ENCODE measurements around the gene ATF6B. TPM values are rescaled to one million over a fixed set of nuclear protein-coding genes. Genes with fewer than 3 reads are reported as not detected.
"Not testable (repeated sequence)": the region's sequence is repeated elsewhere in the genome, so short reads cannot be mapped to it uniquely, and the experiment has no call there.

The ATF6B gene
- total RNA-seq, 1 donor from 2014 or later: 125 TPM

- intact Hi-C loops (cut with micrococcal nuclease): no loop called here
Measured at GRCh38 chr6:32084780-32085179, 43.3 kb downstream of the ATF6B start.

- intact Hi-C loops (cut with micrococcal nuclease): no loop called here
Measured at GRCh38 chr6:32083812-32084768, 44.0 kb downstream of the ATF6B start.

GRCh38 chr6:32082935-32083334, 45.1 kb downstream of the ATF6B start:
- intact Hi-C loops (cut with micrococcal nuclease): no loop called here

GRCh38 chr6:32082478-32082877, 45.6 kb downstream of the ATF6B start:
- intact Hi-C loops (cut with micrococcal nuclease): no loop called here

GRCh38 chr6:32081168-32081990, 46.7 kb downstream of the ATF6B start:
- intact Hi-C loops (cut with micrococcal nuclease): no loop called here

GRCh38 chr6:32079566-32080290, 48.3 kb downstream of the ATF6B start:
- intact Hi-C loops (cut with micrococcal nuclease): no loop called here

GRCh38 chr6:32076321-32076809, 51.7 kb downstream of the ATF6B start:
- intact Hi-C loops (cut with micrococcal nuclease): no loop called here

GRCh38 chr6:32075781-32076180, 52.3 kb downstream of the ATF6B start:
- intact Hi-C loops (cut with micrococcal nuclease): no loop called here

- intact Hi-C loops (cut with micrococcal nuclease): no loop called here
Measured at GRCh38 chr6:32074996-32075532, 53.0 kb downstream of the ATF6B start.

GRCh38 chr6:32073613-32074012, 54.4 kb downstream of the ATF6B start:
- intact Hi-C loops (cut with micrococcal nuclease): no loop called here

GRCh38 chr6:32073101-32073500, 54.9 kb downstream of the ATF6B start:
- intact Hi-C loops (cut with micrococcal nuclease): no loop called here

GRCh38 chr6:32070814-32071543, 57.1 kb downstream of the ATF6B start:
- intact Hi-C loops (cut with micrococcal nuclease): no loop called here

- intact Hi-C loops (cut with micrococcal nuclease): no loop called here
Measured at GRCh38 chr6:32069878-32070515, 58.0 kb downstream of the ATF6B start.

- intact Hi-C loops (cut with micrococcal nuclease): no loop called here
Measured at GRCh38 chr6:32069460-32069859, 58.6 kb downstream of the ATF6B start.

GRCh38 chr6:32068867-32069266, 59.2 kb downstream of the ATF6B start:
- intact Hi-C loops (cut with micrococcal nuclease): no loop called here

GRCh38 chr6:32068315-32068714, 59.7 kb downstream of the ATF6B start:
- intact Hi-C loops (cut with micrococcal nuclease): not testable (repeated sequence)

- intact Hi-C loops (cut with micrococcal nuclease): not testable (repeated sequence)
Measured at GRCh38 chr6:32067521-32067920, 60.5 kb downstream of the ATF6B start.
